Upper lobe of left lung (tissue), 6 donors: Measurements from ENCODE around the gene SLC26A1. TPM values are rescaled to one million over a fixed set of nuclear protein-coding genes. Genes with fewer than 3 reads are reported as not detected.

ENCODE experiments used
- ATAC-seq, 2 donors: fragments of 200-7000 bp; cut with Tn5 transposase; one replicate each; pipeline ENCODE4 v1.9.1; 2022; ENCODE audit warnings: mild to moderate bottlenecking in 2 of 2, moderate library complexity in 2 of 2; ENCODE audit not compliant: low FRiP score in 2 of 2
- DNase-seq, 2 donors: peaks; one replicate each; pipeline ENCODE4 v3.0.0-alpha.2; 2019 to 2020
- H3K27ac ChIP-seq, 4 donors: fragments of 200-600 bp; sonication (generic); one replicate each; pipeline ENCODE4 v1.5.1; 2016 to 2019
- H3K27me3 ChIP-seq, 4 donors: fragments of 200-600 bp; sonication (generic); one replicate each; pipeline ENCODE4 v1.5.1; 2017 to 2019
- H3K36me3 ChIP-seq, 4 donors: fragments of 200-600 bp; sonication (generic); one replicate each; pipeline ENCODE4 v1.5.1; 2016 to 2019
- H3K4me1 ChIP-seq, 4 donors: fragments of 200-600 bp; sonication (generic); one replicate each; pipeline ENCODE4 v1.5.1; 2018 to 2019
- H3K4me3 ChIP-seq, 4 donors: fragments of 200-600 bp; sonication (generic); one replicate each; pipeline ENCODE4 v1.5.1; 2017 to 2019; ENCODE audit warnings: mild to moderate bottlenecking in 2 of 4, moderate library complexity in 1 of 4
- H3K9me3 ChIP-seq, 4 donors: fragments of 200-600 bp; sonication (generic); one replicate each; pipeline ENCODE4 v1.5.1; 2018 to 2019
- CTCF ChIP-seq, 6 experiments: fragments of 450-650 bp in 4 of 6; fragments of 200-600 bp in 2 of 6; sonication (generic) in 2 of 6; IDR thresholded peaks; one replicate each; pipeline ENCODE4 v1.5.1; 2016 to 2019; ENCODE audit warnings: antibody characterized with exemption in 6 of 6
- EP300 ChIP-seq, 4 donors: sonication (generic); formaldehyde crosslinking; IDR thresholded peaks; one replicate each; pipeline ENCODE4 v1.5.1; 2017; ENCODE audit warnings: antibody characterized with exemption in 4 of 4, control low read depth in 2 of 4
- POLR2A ChIP-seq, 4 donors: fragments of 450-650 bp; IDR thresholded peaks; one replicate each; pipeline ENCODE4 v1.5.1; 2016 to 2017; ENCODE audit warnings: antibody characterized with exemption in 4 of 4, mild to moderate bottlenecking in 2 of 4
- POLR2AphosphoS5 ChIP-seq, 2 donors: sonication (generic); formaldehyde crosslinking; IDR thresholded peaks; one replicate each; pipeline ENCODE4 v1.5.1; 2017; ENCODE audit warnings: antibody characterized with exemption in 2 of 2
- WGBS, 2 donors: methylation state at CpG; one replicate each; pipeline ENCODE4 v1.1.5; 2017 to 2018; 5-methylcytosine and 5-hydroxymethylcytosine counted together
- total RNA-seq, 6 donors: library from RNA; depleted of rRNA in 4 of 6; stranded (reverse); fragments of >200 nt in 4 of 6; gene quantifications; one replicate each; pipeline versions ENCODE4 v1.1.0 to v1.2.1, GENCODE V29; 2016 to 2021
- donor health status: DM: no; HTN: no; CAD: no; lungs with moderate emphysema.
- donor health status: DM: no; HTN: yes; CAD: no; lungs with severe emphysema.

The SLC26A1 gene
- total RNA-seq, 6 donors from 2014 or later: 0.39 to 2.1 (median 0.68) TPM

- no peaks in the 10 kb centered on the region for H3K4me1 ChIP-seq
- ATAC-seq: no peak
- no peak overlapping the region for H3K4me3 ChIP-seq
- H3K36me3 ChIP-seq: peaks cover 0 to 79% (median 54%) of the 10 kb centered on the region in 4 donors
- no peaks in the 10 kb centered on the region for H3K27me3 ChIP-seq
- peak in 1 of 2 donors; percentile 64 for DNase-seq
- WGBS, 2 donors: 80 to 91% methylated on average over 1 to 16 of the region's 16 CpGs
- H3K9me3 ChIP-seq: no peaks in the 10 kb centered on the region
- TF ChIP-seq POLR2A (IDR thresholded peaks at IDR 0.05): no peak
- TF ChIP-seq EP300 (IDR thresholded peaks at IDR 0.05): no peak
- TF ChIP-seq POLR2AphosphoS5 (IDR thresholded peaks at IDR 0.05): no peak
- TF ChIP-seq CTCF (IDR thresholded peaks at IDR 0.05): no peak
- no peak overlapping the region for H3K27ac ChIP-seq
These were observed 33.0 kb downstream of the SLC26A1 start for GRCh38 chr4:960140-960635.

GRCh38 chr4:959338-960139 is 33.7 kb downstream of the SLC26A1 start:
- Histone ChIP-seq H3K36me3 (peaks cover 0 to 79% (median 50%) of the 10 kb centered on the region in 4 donors), H3K27me3 (no peaks in the 10 kb centered on the region), H3K4me1 (no peaks in the 10 kb centered on the region), H3K4me3 (no peak overlapping the region), H3K9me3 (no peaks in the 10 kb centered on the region), H3K27ac (no peak overlapping the region)
- WGBS, 2 donors: 86 to 92% methylated on average over 18 to 22 of the region's 24 CpGs
- ATAC-seq: no peak
- peak in 1 of 2 donors; percentile 67 for DNase-seq
- TF ChIP-seq EP300 (IDR thresholded peaks at IDR 0.05): no peak
- TF ChIP-seq CTCF (IDR thresholded peaks at IDR 0.05): no peak
- TF ChIP-seq POLR2A (IDR thresholded peaks at IDR 0.05): no peak
- TF ChIP-seq POLR2AphosphoS5 (IDR thresholded peaks at IDR 0.05): no peak

- H3K27ac ChIP-seq: no peak overlapping the region
- TF ChIP-seq EP300 (IDR thresholded peaks at IDR 0.05) (no peak), POLR2AphosphoS5 (IDR thresholded peaks at IDR 0.05) (no peak), CTCF (IDR thresholded peaks at IDR 0.05) (no peak), POLR2A (IDR thresholded peaks at IDR 0.05) (no peak)
- H3K9me3 ChIP-seq: no peaks in the 10 kb centered on the region
- H3K27me3 ChIP-seq: no peaks in the 10 kb centered on the region
- WGBS, 2 donors: 88 to 89% methylated on average over 16 to 17 of the region's 17 CpGs
- DNase-seq (no peak), ATAC-seq (no peak)
- no peak overlapping the region for H3K4me3 ChIP-seq
- H3K4me1 ChIP-seq: no peaks in the 10 kb centered on the region
- peaks cover 0 to 86% (median 52%) of the 10 kb centered on the region in 4 donors for H3K36me3 ChIP-seq
These were observed 34.4 kb downstream of the SLC26A1 start for GRCh38 chr4:958696-959337.

- peaks cover 0 to 89% (median 54%) of the 10 kb centered on the region in 4 donors for H3K36me3 ChIP-seq
- 92 to 93% methylated on average over 6 to 14 of the region's 17 CpGs for WGBS, 2 donors
- no peak overlapping the region for H3K4me3 ChIP-seq
- no peak for TF ChIP-seq EP300 (IDR thresholded peaks at IDR 0.05)
- no peak for TF ChIP-seq CTCF (IDR thresholded peaks at IDR 0.05)
- TF ChIP-seq POLR2AphosphoS5 (IDR thresholded peaks at IDR 0.05): no peak
- no peak for TF ChIP-seq POLR2A (IDR thresholded peaks at IDR 0.05)
- no peaks in the 10 kb centered on the region for H3K27me3 ChIP-seq
- H3K27ac ChIP-seq: no peak overlapping the region
- no peaks in the 10 kb centered on the region for H3K9me3 ChIP-seq
- no peaks in the 10 kb centered on the region for H3K4me1 ChIP-seq
- ATAC-seq (no peak), DNase-seq (no peak)
These were observed 34.9 kb downstream of the SLC26A1 start for GRCh38 chr4:958314-958665.
